DMS53 treated with DMSO at 0.1 percent for 48 hours (cell line): ENCODE results near the gene UBE2M.
"Not testable (repeated sequence)": the region's sequence is repeated elsewhere in the genome, so short reads cannot be mapped to it uniquely, and the experiment has no call there.

Source experiments
- DNase-seq: peaks from one replicate; lab custom pipeline; 2025; ENCODE audit not compliant: unreplicated experiment; lab: John Stamatoyannopoulos, UW

UBE2M gene

DNA sequence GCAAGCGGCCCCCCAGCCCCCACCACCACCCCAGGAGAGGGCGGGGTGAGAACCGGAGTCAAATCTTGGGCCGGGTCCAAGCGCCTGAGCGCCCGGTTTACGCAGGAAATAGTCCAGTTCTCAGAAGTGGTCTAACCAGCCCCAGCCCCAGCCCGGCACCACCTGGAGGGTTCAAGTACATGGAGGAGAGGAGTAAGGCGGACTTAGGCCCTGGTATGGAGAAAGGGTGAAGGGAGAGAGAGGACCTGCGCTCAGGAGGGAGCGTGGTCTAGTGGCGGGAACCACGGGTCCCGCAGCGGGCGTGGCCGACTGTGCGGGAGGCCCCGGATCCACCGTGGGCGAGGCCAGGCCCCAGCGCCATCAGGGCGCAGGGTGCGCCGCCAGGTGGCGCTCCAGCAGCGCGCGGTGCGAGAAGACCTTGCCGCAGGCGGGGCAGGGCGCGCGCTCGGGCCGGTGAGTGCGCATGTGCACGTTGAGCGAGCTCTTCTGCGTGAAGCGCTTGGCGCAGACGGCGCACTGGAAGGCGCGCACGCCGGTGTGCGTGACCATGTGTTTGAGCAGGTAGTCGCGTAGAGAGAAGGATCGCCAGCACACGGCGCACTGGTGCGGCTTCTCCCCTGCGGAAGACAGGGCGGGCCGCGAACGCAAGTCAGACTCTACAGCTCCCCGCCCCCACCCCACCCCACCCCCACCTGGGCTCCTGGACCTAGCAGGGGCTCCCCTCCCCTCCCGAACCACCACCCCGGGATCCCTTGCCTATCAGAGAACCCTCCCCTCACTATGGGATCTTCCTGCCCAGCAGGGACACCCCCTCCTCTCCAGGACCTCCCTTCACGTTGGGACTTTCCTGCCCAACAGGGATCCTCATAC, 44.5 kb downstream of the UBE2M start:
- DNase-seq, result peak; percentile 96

DNA sequence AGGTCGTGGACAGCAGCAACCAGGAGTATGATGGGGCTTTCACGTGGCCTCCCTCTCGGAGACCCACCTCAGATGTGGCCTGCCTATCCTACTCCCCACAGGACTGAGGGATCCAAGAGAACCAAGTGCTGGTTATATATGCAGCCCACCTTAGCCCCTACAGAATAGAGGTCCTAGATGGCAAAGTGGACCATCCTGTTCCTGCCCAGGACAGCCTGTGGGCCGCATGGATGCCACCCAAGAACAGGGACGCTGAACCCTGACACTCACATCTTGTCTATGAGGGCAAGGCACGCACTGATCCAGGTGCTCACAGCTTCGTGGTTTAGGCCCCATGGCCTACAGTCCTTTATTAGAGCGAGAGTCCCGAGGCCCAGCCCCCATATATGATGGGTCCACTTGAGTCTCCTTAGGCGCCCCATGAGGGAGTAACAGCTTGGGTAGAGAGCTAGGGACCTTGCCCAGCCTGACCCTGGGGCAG, 45.2 kb downstream of the UBE2M start:
- DNase-seq, result no peak

GRCh38 chr19:58511353-58512208, 46.8 kb downstream of the UBE2M start, which contains the start of gene SLC27A5:
SLC27A5 (minus strand) TSS chr19:58511992; CDS start chr19:58511955, 37 bp downstream.
- no peak for DNase-seq

DNA sequence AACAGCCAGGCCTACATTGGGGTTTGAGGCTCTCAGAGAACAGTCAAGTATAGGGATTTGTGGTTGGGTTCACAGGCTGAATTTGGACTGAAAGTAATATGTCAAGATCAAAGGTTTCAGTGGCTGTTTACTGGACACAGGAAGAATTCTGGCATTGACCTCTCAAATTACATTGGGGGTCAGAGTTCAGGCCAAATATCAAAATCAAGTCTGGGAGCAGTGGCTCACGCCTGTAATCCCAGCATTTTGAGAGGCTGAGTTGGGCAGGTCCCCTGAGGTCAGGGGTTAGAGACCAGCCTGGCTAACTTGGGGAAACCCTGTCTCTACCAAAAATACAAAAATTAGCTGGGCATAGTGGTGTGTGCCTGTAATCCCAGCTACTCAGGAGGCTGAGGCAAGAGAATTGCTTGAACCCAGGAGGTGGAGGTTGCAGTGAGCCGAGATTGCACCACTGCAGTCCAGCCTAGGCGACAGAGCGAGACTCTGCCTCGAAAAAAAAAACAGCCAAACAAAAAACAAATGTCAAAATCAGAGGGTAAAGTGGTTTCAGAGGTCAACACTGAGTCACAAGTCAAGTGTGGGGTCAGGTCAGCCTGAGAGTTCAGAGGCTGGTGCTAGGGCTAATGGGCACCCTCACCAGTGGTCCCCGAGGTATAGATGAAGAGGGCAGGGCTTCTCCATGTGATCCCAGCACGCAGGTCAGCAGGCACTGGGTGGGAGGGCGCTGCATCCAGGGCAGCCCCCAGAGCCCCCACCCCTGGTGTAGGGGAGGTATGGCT, 48.1 kb downstream of the UBE2M start:
- DNase-seq, result no peak

DNA sequence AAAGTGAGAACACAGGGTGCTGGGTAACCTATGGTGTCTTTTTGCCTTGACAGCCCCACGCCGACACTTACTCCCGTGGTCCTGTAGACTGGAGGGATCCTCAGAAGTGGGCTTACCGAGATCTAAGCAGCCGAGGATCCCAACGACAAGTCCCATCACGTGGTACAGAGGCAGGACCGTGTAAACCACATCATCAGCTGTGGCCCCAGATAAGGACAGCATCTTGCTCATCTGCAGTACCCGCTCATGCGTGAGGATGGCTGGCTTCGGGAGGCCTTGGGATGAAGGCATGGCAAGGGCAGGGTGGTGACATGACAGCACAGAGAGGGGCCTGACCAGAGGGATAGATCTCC, 48.7 kb downstream of the UBE2M start:
- no peak for DNase-seq

- not testable (repeated sequence) for DNase-seq
Measured at GRCh38 chr19:58507602-58508223, 50.7 kb downstream of the UBE2M start.
